ENCODE results near the gene OR52B2. TPM values are rescaled to one million over a fixed set of nuclear protein-coding genes. Genes with fewer than 3 reads are reported as not detected.

OR52B2 gene
- total RNA-seq, 4 donors from 2014 or later, result 0.33 TPM; not detected in 3

GRCh38 chr11:6197466-6198200 is 27.5 kb upstream of the OR52B2 start:
- DNase-seq, result no peak
- TF ChIP-seq CTCF (IDR thresholded peaks at IDR 0.05) (no peak), POLR2A (IDR thresholded peaks at IDR 0.05) (no peak)
- Histone ChIP-seq H3K27me3 (no peaks in the 10 kb centered on the region), H3K4me1 (no peaks in the 10 kb centered on the region), H3K4me3 (replicated peaks in 1 of 3) (no peak overlapping the region), H3K27ac (no peak overlapping the region), H3K9me3 (no peaks in the 10 kb centered on the region), H3K36me3 (no peaks in the 10 kb centered on the region)
- intact Hi-C loops (cut with DNase I), result no loop called here
- 80 to 82% methylated on average over 4 of the region's 4 CpGs for WGBS, 2 donors

- no peak overlapping the region for H3K27ac ChIP-seq
- no peak for TF ChIP-seq CTCF (IDR thresholded peaks at IDR 0.05)
- no peak for TF ChIP-seq POLR2A (IDR thresholded peaks at IDR 0.05)
- no peaks in the 10 kb centered on the region for H3K27me3 ChIP-seq
- no peaks in the 10 kb centered on the region for H3K4me1 ChIP-seq
- H3K4me3 ChIP-seq (replicated peaks in 1 of 3), result no peak overlapping the region
- H3K36me3 ChIP-seq, result no peaks in the 10 kb centered on the region
- 48 to 55% methylated on average over 4 of the region's 4 CpGs for WGBS, 2 donors
- intact Hi-C loops (cut with DNase I), result no loop called here
- DNase-seq, result no peak
- no peaks in the 10 kb centered on the region for H3K9me3 ChIP-seq
Measured at GRCh38 chr11:6196396-6196795, 26.3 kb upstream of the OR52B2 start.

GRCh38 chr11:6194065-6194581 is 24.0 kb upstream of the OR52B2 start:
- intact Hi-C loops (cut with DNase I), result no loop called here

GRCh38 chr11:6191742-6192141 is 21.6 kb upstream of the OR52B2 start:
- DNase-seq, result no peak
- intact Hi-C loops (cut with DNase I), result no loop called here
- H3K36me3 ChIP-seq, result no peaks in the 10 kb centered on the region
- no peaks in the 10 kb centered on the region for H3K27me3 ChIP-seq
- no peaks in the 10 kb centered on the region for H3K4me1 ChIP-seq
- no peak overlapping the region for H3K4me3 ChIP-seq (replicated peaks in 1 of 3)
- TF ChIP-seq POLR2A (IDR thresholded peaks at IDR 0.05) (no peak), CTCF (IDR thresholded peaks at IDR 0.05) (no peak)
- no peaks in the 10 kb centered on the region for H3K9me3 ChIP-seq
- H3K27ac ChIP-seq, result no peak overlapping the region

More at GRCh38 chr11:6194065-6194581, 24.0 kb upstream of the OR52B2 start:
- TF ChIP-seq CTCF (IDR thresholded peaks at IDR 0.05) (no peak), POLR2A (IDR thresholded peaks at IDR 0.05) (no peak)
- WGBS, 2 donors, result 62 to 75% methylated on average over 1 of the region's 1 CpG
- H3K9me3 ChIP-seq, result no peaks in the 10 kb centered on the region
- DNase-seq, result no peak
- no peaks in the 10 kb centered on the region for H3K27me3 ChIP-seq
- H3K4me3 ChIP-seq (replicated peaks in 1 of 3), result no peak overlapping the region
- H3K36me3 ChIP-seq, result no peaks in the 10 kb centered on the region
- H3K4me1 ChIP-seq, result no peaks in the 10 kb centered on the region
- H3K27ac ChIP-seq, result no peak overlapping the region

- no peak for TF ChIP-seq CTCF (IDR thresholded peaks at IDR 0.05)
- Histone ChIP-seq H3K27ac (no peak overlapping the region), H3K4me1 (no peaks in the 10 kb centered on the region), H3K9me3 (no peaks in the 10 kb centered on the region), H3K36me3 (no peaks in the 10 kb centered on the region), H3K27me3 (no peaks in the 10 kb centered on the region), H3K4me3 (replicated peaks in 1 of 3) (no peak overlapping the region)
- DNase-seq, result no peak
- intact Hi-C loops (cut with DNase I), result no loop called here
- WGBS, 2 donors, result 33 to 51% methylated on average over 2 of the region's 2 CpGs
Measured at GRCh38 chr11:6175440-6175839, 5.3 kb upstream of the OR52B2 start.

Measured in thyroid gland (tissue), 4 donors.